HCT116 (cell line): Measurements from ENCODE around the gene PMS1.
"Not testable (repeated sequence)": the region's sequence is repeated elsewhere in the genome, so short reads cannot be mapped to it uniquely, and the experiment has no call there.

Experiments
- CEBPB ChIP-seq: IDR thresholded peaks from 2 replicates; pipeline ENCODE4 v1.6.1; 2012; ENCODE audit warnings: low read depth
- EZH2phosphoT487 ChIP-seq: fragments of 200-600 bp; IDR thresholded peaks from 2 replicates; pipeline ENCODE4 v1.6.1; 2018; ENCODE audit warnings: antibody characterized with exemption, borderline replicate concordance
- TF ChIP-seq, protein P1 (sequence below), 3 experiments: fragments of 200-600 bp in 1 of 3; sonication (generic) in 1 of 3; IDR thresholded peaks in 2 of 3; conservative IDR thresholded peaks in 1 of 3; 2 replicates each; pipeline ENCODE4 v1.5.1; 2012 to 2017; ENCODE audit warnings: low read depth in 2 of 3, low read length in 2 of 3, antibody characterized with exemption in 1 of 3, borderline replicate concordance in 1 of 3, control low read depth in 1 of 3, mild to moderate bottlenecking in 1 of 3, mixed read lengths in 1 of 3, mixed run types in 1 of 3, moderate library complexity in 1 of 3; ENCODE audit not compliant: insufficient read depth in 1 of 3
- TF ChIP-seq, protein P2 (sequence below): IDR thresholded peaks from 2 replicates; pipeline ENCODE4 v1.6.1; 2012

DNA sequence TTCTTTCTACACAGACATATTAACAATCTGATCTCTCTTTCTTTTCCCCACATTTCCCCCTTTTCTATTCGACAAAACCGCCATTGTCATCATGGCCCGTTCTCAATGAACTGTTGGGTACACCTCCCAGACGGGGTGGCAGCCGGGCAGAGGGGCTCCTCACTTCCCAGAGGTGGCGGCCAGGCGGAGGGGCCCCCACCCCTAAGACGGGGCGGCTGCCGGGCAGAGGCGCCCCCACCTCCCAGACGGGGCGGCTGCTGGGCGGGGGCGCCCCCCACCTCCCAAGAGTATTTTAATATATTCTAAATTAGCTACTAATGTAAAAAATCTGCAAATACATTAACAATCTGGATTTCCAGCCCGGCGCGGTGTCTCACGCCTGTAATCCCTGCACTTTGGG, 24.1 kb upstream of the PMS1 start:
- TF ChIP-seq, protein P1, sequence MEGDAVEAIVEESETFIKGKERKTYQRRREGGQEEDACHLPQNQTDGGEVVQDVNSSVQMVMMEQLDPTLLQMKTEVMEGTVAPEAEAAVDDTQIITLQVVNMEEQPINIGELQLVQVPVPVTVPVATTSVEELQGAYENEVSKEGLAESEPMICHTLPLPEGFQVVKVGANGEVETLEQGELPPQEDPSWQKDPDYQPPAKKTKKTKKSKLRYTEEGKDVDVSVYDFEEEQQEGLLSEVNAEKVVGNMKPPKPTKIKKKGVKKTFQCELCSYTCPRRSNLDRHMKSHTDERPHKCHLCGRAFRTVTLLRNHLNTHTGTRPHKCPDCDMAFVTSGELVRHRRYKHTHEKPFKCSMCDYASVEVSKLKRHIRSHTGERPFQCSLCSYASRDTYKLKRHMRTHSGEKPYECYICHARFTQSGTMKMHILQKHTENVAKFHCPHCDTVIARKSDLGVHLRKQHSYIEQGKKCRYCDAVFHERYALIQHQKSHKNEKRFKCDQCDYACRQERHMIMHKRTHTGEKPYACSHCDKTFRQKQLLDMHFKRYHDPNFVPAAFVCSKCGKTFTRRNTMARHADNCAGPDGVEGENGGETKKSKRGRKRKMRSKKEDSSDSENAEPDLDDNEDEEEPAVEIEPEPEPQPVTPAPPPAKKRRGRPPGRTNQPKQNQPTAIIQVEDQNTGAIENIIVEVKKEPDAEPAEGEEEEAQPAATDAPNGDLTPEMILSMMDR (IDR thresholded peaks at IDR 0.05 in 2 of 3, conservative IDR thresholded peaks at IDR 0.05 in 1 of 3; ENCODE audit: borderline replicate concordance in 1 of 3, insufficient read depth in 1 of 3, low read depth in 2 of 3, low read length in 2 of 3), result not testable (repeated sequence)
- not testable (repeated sequence) for TF ChIP-seq CEBPB, EZH2phosphoT487
- TF ChIP-seq, protein P2, sequence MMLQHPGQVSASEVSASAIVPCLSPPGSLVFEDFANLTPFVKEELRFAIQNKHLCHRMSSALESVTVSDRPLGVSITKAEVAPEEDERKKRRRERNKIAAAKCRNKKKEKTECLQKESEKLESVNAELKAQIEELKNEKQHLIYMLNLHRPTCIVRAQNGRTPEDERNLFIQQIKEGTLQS, result not testable (repeated sequence)
